GM06990 (cell line): ENCODE data around the gene MYO7B.

Experiments used
- DNase-seq: peaks from one replicate; pipeline ENCODE4 v3.0.0-alpha.2; 2011; ENCODE audit not compliant: insufficient read length; ENCODE audit errors: extremely low read depth
- H3K27me3 ChIP-seq: replicated peaks from 2 replicates; pipeline ENCODE4 v1.6.0; 2011; ENCODE audit warnings: low read length; ENCODE audit not compliant: control insufficient read depth, insufficient read depth
- H3K36me3 ChIP-seq: 2 replicates; pipeline ENCODE4 v1.5.1; 2011; ENCODE audit warnings: low read length; ENCODE audit not compliant: control insufficient read depth, insufficient read depth
- H3K4me3 ChIP-seq: replicated peaks from 2 replicates; pipeline ENCODE4 v1.5.1; 2011; ENCODE audit warnings: low read depth, mild to moderate bottlenecking, control low read depth, low read length
- TF ChIP-seq, protein P1 (sequence below): IDR thresholded peaks from 2 replicates; pipeline ENCODE4 v1.5.1; 2011; ENCODE audit warnings: low read length, control low read depth, mild to moderate bottlenecking, inconsistent platforms; ENCODE audit not compliant: insufficient read depth, poor library complexity, severe bottlenecking

The MYO7B gene

GRCh38 chr2:127563458-127564428 lies 28.3 kb downstream of the MYO7B start:
- DNase-seq = peak; percentile 82
- H3K4me3 ChIP-seq = 0 out of 2 replicates have a peak overlapping the region, but pooled peaks have one; percentile 1
- TF ChIP-seq, protein P1, sequence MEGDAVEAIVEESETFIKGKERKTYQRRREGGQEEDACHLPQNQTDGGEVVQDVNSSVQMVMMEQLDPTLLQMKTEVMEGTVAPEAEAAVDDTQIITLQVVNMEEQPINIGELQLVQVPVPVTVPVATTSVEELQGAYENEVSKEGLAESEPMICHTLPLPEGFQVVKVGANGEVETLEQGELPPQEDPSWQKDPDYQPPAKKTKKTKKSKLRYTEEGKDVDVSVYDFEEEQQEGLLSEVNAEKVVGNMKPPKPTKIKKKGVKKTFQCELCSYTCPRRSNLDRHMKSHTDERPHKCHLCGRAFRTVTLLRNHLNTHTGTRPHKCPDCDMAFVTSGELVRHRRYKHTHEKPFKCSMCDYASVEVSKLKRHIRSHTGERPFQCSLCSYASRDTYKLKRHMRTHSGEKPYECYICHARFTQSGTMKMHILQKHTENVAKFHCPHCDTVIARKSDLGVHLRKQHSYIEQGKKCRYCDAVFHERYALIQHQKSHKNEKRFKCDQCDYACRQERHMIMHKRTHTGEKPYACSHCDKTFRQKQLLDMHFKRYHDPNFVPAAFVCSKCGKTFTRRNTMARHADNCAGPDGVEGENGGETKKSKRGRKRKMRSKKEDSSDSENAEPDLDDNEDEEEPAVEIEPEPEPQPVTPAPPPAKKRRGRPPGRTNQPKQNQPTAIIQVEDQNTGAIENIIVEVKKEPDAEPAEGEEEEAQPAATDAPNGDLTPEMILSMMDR = no peak
- H3K36me3 ChIP-seq = no peaks in the 10 kb centered on the region
- no peaks in the 10 kb centered on the region for H3K27me3 ChIP-seq

DNA sequence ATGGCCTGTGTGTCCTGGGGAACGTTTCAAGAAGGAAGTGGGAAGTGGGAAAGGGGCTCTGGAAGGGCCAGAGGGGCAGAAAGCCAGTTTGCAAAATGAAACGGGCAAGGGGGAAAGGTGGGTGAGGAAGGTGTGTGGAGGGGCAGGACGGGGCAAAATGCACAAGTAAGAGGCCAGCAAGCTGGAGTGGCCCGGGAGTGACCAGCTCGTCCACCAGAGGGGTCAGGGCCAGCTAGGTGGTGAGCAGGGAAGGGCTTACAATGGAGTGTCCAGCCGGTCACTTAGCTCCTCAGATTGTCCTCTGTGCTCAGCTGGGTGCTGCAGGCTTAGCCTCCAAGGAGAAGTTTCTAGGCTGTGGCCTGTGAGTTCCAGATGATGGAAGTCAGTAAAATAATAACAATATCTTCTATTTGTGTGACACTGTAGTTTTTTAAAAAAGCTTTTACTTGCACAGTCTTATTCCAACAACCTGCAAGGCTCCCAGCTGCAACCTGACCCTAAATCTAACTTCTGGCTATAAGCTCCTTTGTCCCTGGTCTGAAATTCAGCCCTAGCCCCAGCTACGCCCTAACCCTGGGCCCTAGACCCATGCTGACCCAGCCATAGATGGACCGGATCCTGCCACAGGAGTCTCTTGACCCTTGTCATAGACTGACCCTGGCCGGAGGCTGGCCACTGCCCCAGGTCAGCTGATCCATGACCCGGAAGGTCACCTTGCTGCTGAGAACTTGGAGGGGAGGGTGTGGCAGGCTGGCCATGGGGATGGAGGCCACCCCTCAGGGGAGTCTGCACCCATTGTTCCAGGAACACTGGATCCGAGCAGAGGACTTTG lies 29.2 kb downstream of the MYO7B start:
- H3K27me3 ChIP-seq = no peaks in the 10 kb centered on the region; the same call in 1 of the 2 replicates
- TF ChIP-seq, protein P1 = no peak

DNA sequence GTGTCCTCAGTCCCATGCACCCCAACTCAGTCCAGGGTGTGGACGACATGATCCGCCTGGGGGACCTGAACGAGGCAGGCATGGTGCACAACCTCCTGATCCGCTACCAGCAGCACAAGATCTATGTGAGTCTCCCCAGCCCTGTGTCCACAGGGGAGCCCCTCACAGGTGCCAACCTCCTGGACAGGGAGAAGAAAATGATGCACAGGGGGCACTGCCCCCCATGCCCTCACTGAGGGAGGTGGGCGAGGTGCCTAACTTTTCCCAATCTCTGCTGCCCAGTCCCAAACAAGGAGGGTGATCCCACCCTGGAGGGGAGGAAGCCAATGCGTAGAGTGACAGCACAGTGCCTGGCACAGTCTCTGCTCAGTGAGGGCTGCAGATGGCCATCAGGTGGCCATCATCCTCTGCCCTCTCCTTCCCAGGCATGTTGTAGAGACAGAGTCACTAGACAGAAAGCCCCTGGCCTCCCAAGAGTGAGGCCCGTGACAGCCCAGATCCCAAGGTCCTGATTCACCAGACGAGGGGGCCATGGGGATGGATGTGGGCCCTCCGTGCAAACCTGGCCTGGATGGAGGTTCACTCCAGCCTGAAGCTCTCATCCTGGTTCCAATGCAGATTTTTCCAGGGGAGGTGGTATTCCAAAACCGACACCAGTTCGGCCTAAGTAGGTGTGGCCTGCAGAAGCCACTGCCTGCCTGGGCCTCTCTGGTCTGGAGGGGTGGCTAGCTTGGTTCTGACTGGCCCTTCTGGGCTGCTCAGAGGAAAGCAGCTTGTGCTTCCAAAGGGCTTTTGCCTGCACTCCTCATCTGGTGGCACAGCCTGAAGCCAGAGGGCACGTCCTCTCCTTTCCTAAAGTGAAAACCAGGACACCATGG lies 30.0 kb downstream of the MYO7B start:
- TF ChIP-seq, protein P1 = no peak
- no peaks in the 10 kb centered on the region for H3K36me3 ChIP-seq
- no peak overlapping the region for H3K4me3 ChIP-seq
- no peak for DNase-seq
- H3K27me3 ChIP-seq = no peaks in the 10 kb centered on the region; the same call in 1 of the 2 replicates

More for the DNA sequence above, 29.2 kb downstream of the MYO7B start:
- no peak overlapping the region for H3K4me3 ChIP-seq
- DNase-seq = no peak
- H3K36me3 ChIP-seq = no peaks in the 10 kb centered on the region

DNA sequence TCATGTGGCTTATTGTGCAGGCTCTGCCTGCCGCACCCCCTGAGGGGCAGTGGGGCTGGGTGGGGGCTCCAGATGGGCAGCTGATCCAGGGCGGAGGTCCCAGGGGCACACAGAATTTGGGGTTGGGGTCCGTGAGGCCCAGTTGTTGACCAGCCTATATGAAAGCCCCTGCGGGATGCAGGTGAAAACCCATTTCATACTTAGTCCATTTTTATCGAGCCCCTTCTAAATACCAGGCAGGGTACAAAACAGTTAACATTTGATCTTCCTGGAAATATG lies 30.6 kb downstream of the MYO7B start:
- H3K27me3 ChIP-seq = no peaks in the 10 kb centered on the region; the same call in 1 of the 2 replicates
- TF ChIP-seq, protein P1 = no peak
- no peak overlapping the region for H3K4me3 ChIP-seq
- H3K36me3 ChIP-seq = no peaks in the 10 kb centered on the region
- no peak for DNase-seq

DNA sequence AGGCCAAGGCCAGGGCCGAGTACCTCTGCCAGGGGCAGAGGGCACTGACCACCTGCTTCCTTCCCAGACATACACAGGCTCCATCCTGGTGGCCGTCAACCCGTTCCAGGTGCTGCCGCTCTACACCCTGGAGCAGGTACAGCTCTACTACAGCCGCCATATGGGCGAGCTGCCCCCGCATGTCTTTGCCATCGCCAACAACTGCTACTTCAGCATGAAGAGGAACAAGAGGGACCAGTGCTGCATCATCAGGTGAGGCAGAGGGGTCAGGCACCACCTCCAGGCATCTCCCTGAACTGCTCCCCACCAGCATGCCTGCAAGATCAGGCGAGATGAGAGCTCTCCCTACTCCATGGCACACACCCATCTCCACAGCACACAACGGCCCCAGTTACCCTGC lies 31.1 kb downstream of the MYO7B start:
- H3K27me3 ChIP-seq = no peaks in the 10 kb centered on the region; the same call in 1 of the 2 replicates
- DNase-seq = no peak

More for the DNA sequence above, 31.1 kb downstream of the MYO7B start:
- TF ChIP-seq, protein P1 = no peak
- Histone ChIP-seq H3K36me3 (no peaks in the 10 kb centered on the region), H3K4me3 (no peak overlapping the region)
